GM12892 (cell line): ENCODE results near the gene HPGDS.

ENCODE experiments used
- POLR2A ChIP-seq: IDR thresholded peaks from 2 replicates; pipeline ENCODE4 v1.6.1; 2011; ENCODE audit warnings: low read depth, low read length, control low read depth
- POLR2AphosphoS5 ChIP-seq: IDR thresholded peaks from 2 replicates; pipeline ENCODE4 v1.6.1; 2011; ENCODE audit warnings: low read depth, low read length, control low read depth
- TAF1 ChIP-seq: IDR thresholded peaks from 2 replicates; pipeline ENCODE4 v1.6.1; 2011; ENCODE audit warnings: low read depth, mild to moderate bottlenecking, control low read depth, low read length, borderline replicate concordance

DNA sequence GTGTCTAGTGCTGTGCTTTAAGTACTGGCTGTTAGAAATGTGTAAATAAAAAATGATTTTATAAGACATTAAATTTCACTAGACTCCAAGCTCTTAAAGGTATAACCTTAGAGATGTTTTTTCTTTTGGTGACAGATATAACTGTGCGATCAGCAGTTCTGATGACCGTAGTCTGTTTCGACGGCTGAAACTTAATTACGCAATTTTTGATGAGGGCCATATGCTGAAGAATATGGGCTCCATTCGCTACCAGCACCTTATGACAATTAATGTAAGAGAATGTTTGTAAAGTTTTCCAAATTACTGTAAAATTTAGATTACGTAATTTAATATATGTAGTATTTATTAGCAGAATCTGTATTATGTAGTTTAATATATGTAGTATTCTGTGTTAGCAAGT, 66.4 kb downstream of the HPGDS start:
- no peak for TF ChIP-seq POLR2AphosphoS5
- TF ChIP-seq POLR2A, result no peak
- TF ChIP-seq TAF1, result no peak
